OCI-LY1 (cell line): Measurements from ENCODE around the gene REST.

Experiments
- H2AFZ ChIP-seq: fragments of 200-600 bp; sonication (generic), shearing (Covaris generic); 2 replicates; pipeline ENCODE4 v1.6.0; 2014; ENCODE audit warnings: antibody characterized with exemption, mild to moderate bottlenecking, low read length
- H3F3A ChIP-seq: fragments of 200-600 bp; sonication (generic), shearing (Covaris generic); 2 replicates; pipeline ENCODE4 v1.6.0; 2014; ENCODE audit warnings: mild to moderate bottlenecking, antibody characterized with exemption, low read length, moderate library complexity; ENCODE audit not compliant: insufficient read depth
- H3K27ac ChIP-seq: fragments of 200-600 bp; sonication (generic); 2 replicates; pipeline ENCODE4 v1.5.1; 2014; ENCODE audit warnings: low read length, mixed run types, mild to moderate bottlenecking, low read depth; ENCODE audit not compliant: poor library complexity, severe bottlenecking
- H3K27me3 ChIP-seq: fragments of 200-600 bp; sonication (generic); 2 replicates; pipeline ENCODE4 v1.6.0; 2014; ENCODE audit warnings: antibody characterized with exemption, mild to moderate bottlenecking, low read length, moderate library complexity; ENCODE audit not compliant: insufficient read depth
- H3K36me3 ChIP-seq: fragments of 200-600 bp; sonication (generic); 2 replicates; pipeline ENCODE4 v1.6.1; 2014; ENCODE audit warnings: mild to moderate bottlenecking, antibody characterized with exemption, low read length, moderate library complexity, mixed read lengths; ENCODE audit not compliant: insufficient read depth
- H3K4me1 ChIP-seq: fragments of 200-600 bp; sonication (generic); 2 replicates; pipeline ENCODE4 v1.5.1; 2014; ENCODE audit warnings: mild to moderate bottlenecking, low read length, moderate library complexity; ENCODE audit not compliant: insufficient read depth, severe bottlenecking
- H3K4me2 ChIP-seq: fragments of 200-600 bp; sonication (generic), shearing (Covaris generic); 2 replicates; pipeline ENCODE4 v1.6.1; 2014; ENCODE audit warnings: low read length
- H3K4me3 ChIP-seq: fragments of 200-600 bp; sonication (generic); 2 replicates; pipeline ENCODE4 v1.5.1; 2014; ENCODE audit warnings: low read length, low read depth, mild to moderate bottlenecking, mixed read lengths; ENCODE audit not compliant: poor library complexity, severe bottlenecking
- H3K79me2 ChIP-seq: fragments of 200-600 bp; shearing (Covaris generic); 2 replicates; pipeline ENCODE4 v1.6.1; 2016; ENCODE audit warnings: mixed run types, low read length, mixed read lengths; ENCODE audit not compliant: insufficient read depth
- H3K9ac ChIP-seq: fragments of 200-600 bp; sonication (generic), shearing (Covaris generic); 2 replicates; pipeline ENCODE4 v1.6.1; 2014; ENCODE audit warnings: mild to moderate bottlenecking, low read length, mixed read lengths
- H3K9me2 ChIP-seq: fragments of 200-600 bp; sonication (generic), shearing (Covaris generic); 2 replicates; pipeline ENCODE4 v1.6.1; 2014; ENCODE audit warnings: low read depth, mild to moderate bottlenecking, low read length, mixed read lengths
- H3K9me3 ChIP-seq: fragments of 200-600 bp; shearing (Covaris generic); 2 replicates; pipeline ENCODE4 v1.6.1; 2014; ENCODE audit warnings: low read length, mixed read lengths
- H4K20me1 ChIP-seq: fragments of 200-600 bp; sonication (generic), shearing (Covaris generic); 2 replicates; pipeline ENCODE4 v1.6.0; 2016; ENCODE audit warnings: mild to moderate bottlenecking, low read length; ENCODE audit not compliant: insufficient read depth
- CTCF ChIP-seq: fragments of 200-600 bp; sonication (generic), shearing (Covaris generic); IDR thresholded peaks from 2 replicates; pipeline ENCODE4 v1.5.1; 2017; ENCODE audit warnings: mild to moderate bottlenecking, antibody characterized with exemption, low read length, moderate library complexity, mixed read lengths
- EZH2 ChIP-seq: fragments of 200-600 bp; sonication (generic), shearing (Covaris generic); IDR thresholded peaks from 2 replicates; pipeline ENCODE4 v1.8.0; 2017; ENCODE audit warnings: borderline replicate concordance, mixed run types, mild to moderate bottlenecking, antibody characterized with exemption, low read length, moderate library complexity, mixed read lengths

The REST gene

GRCh38 chr4:56976283-56976836, 68.7 kb downstream of the REST start:
- peak overlapping the region; percentile 91 for H3K9ac ChIP-seq
- no peaks in the 10 kb centered on the region for H3F3A ChIP-seq
- no peak overlapping the region for H2AFZ ChIP-seq
- H3K36me3 ChIP-seq = peaks cover 52% of the 10 kb centered on the region
- peaks cover 42% of the 10 kb centered on the region for H3K4me1 ChIP-seq
- H3K79me2 ChIP-seq = peaks cover 47% of the 10 kb centered on the region
- no peaks in the 10 kb centered on the region for H3K9me2 ChIP-seq
- 0 out of 2 replicates have a peak, but pooled peaks cover 3% of the 10 kb centered on the region for H3K9me3 ChIP-seq
- peak overlapping the region; percentile 87 for H3K4me3 ChIP-seq
- H3K27ac ChIP-seq = no peak overlapping the region
- TF ChIP-seq CTCF = no peak
- no peak for TF ChIP-seq EZH2
- H4K20me1 ChIP-seq = peaks cover 2% of the 10 kb centered on the region; the same call in 1 of the 2 replicates
- no peaks in the 10 kb centered on the region for H3K27me3 ChIP-seq
- H3K4me2 ChIP-seq = peak overlapping the region; percentile 99

GRCh38 chr4:56976837-56977320, 69.2 kb downstream of the REST start:
- no peaks in the 10 kb centered on the region for H3F3A ChIP-seq
- peaks cover 53% of the 10 kb centered on the region for H3K79me2 ChIP-seq
- peak overlapping the region; percentile 87 for H3K4me3 ChIP-seq
- H3K4me1 ChIP-seq = peaks cover 47% of the 10 kb centered on the region
- H3K27me3 ChIP-seq = no peaks in the 10 kb centered on the region
- peak overlapping the region; percentile 91 for H3K9ac ChIP-seq
- TF ChIP-seq EZH2 (no peak), CTCF (no peak)
- no peaks in the 10 kb centered on the region for H3K9me2 ChIP-seq
- H3K9me3 ChIP-seq = 0 out of 2 replicates have a peak, but pooled peaks cover 3% of the 10 kb centered on the region
- H4K20me1 ChIP-seq = peaks cover 2% of the 10 kb centered on the region; the same call in 1 of the 2 replicates
- peaks cover 52% of the 10 kb centered on the region for H3K36me3 ChIP-seq
- H3K4me2 ChIP-seq = peak overlapping the region; percentile 99
- H2AFZ ChIP-seq = no peak overlapping the region
- peak overlapping the region; percentile 92 for H3K27ac ChIP-seq

GRCh38 chr4:56977321-56978012, 69.8 kb downstream of the REST start, which contains the start of gene NOA1:
NOA1 (minus strand) TSS chr4:56977606; CDS start chr4:56977585, 21 bp downstream.
- Histone ChIP-seq H3K36me3 (peaks cover 49% of the 10 kb centered on the region), H3K4me1 (peaks cover 53% of the 10 kb centered on the region), H3K27me3 (no peaks in the 10 kb centered on the region), H3K9ac (peak within 1 kb of the TSS; percentile 91), H3K9me2 (no peaks in the 10 kb centered on the region), H3K27ac (peak within 1 kb of the TSS; percentile 92), H3K79me2 (peaks cover 59% of the 10 kb centered on the region), H2AFZ (no peak within 1 kb of the TSS), H3K4me2 (peak within 1 kb of the TSS; percentile 99), H3K4me3 (peak within 1 kb of the TSS; percentile 87), H4K20me1 (peaks cover 2% of the 10 kb centered on the region; the same call in 1 of the 2 replicates), H3F3A (no peaks in the 10 kb centered on the region), H3K9me3 (0 out of 2 replicates have a peak, but pooled peaks cover 3% of the 10 kb centered on the region)
- TF ChIP-seq CTCF = no peak
- TF ChIP-seq EZH2 = no peak
